Stomach (tissue), 4 donors: Measurements from ENCODE around the gene NRF1.

Experiments used
- CTCF ChIP-seq, 7 experiments: fragments of 450-650 bp in 4 of 7; fragments of 200-600 bp in 3 of 7; sonication (generic) in 3 of 7; IDR thresholded peaks; one replicate each; pipeline ENCODE4 v1.5.1; 2016 to 2019; ENCODE audit warnings: antibody characterized with exemption in 7 of 7, control low read depth in 2 of 7, mild to moderate bottlenecking in 1 of 7
- EP300 ChIP-seq: sonication (generic); formaldehyde crosslinking; IDR thresholded peaks from one replicate; pipeline ENCODE4 v1.6.1; 2017; ENCODE audit warnings: antibody characterized with exemption
- POLR2A ChIP-seq, 4 donors: fragments of 450-650 bp; IDR thresholded peaks; one replicate each; pipeline ENCODE4 v1.6.1; 2016; ENCODE audit warnings: antibody characterized with exemption in 4 of 4, control low read depth in 2 of 4, mild to moderate bottlenecking in 1 of 4, moderate library complexity in 1 of 4

GRCh38 chr7:129677796-129678195 is 66.3 kb downstream of the NRF1 start:
- no peak for TF ChIP-seq CTCF (IDR thresholded peaks at IDR 0.05)
- TF ChIP-seq EP300, result no peak
- TF ChIP-seq POLR2A (IDR thresholded peaks at IDR 0.05), result no peak
